Bone marrow (tissue), 2 donors: ENCODE results near the gene SCNN1G.

ENCODE experiments used
- DNase-seq, 2 donors: peaks; one replicate each; lab custom pipeline; 2025; lab: John Stamatoyannopoulos, UW

SCNN1G gene

GRCh38 chr16:23202166-23202565 lies 19.6 kb downstream of the SCNN1G start:
- DNase-seq = no peak

GRCh38 chr16:23206986-23207385 lies 24.4 kb downstream of the SCNN1G start:
- no peak for DNase-seq

- DNase-seq = no peak
Measured at GRCh38 chr16:23207485-23207884, 24.9 kb downstream of the SCNN1G start.

DNA sequence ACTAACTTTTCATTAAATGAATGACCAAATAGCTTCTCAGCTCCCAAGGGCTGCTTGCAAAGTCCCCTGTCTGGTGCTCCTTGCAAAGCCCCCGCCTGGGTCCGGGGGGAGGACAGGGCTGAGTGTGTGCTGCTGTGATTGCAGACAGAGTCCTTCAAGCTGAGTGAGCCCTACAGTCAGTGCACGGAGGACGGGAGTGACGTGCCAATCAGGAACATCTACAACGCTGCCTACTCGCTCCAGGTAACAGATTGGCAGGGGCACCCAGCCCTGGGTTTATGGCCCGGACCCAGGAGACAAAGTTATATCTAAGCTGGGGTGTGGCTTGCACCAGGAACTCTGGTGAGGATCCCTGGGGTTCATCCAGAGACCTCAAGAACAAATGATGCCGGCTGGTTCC lies 27.1 kb downstream of the SCNN1G start:
- no peak for DNase-seq

- no peak for DNase-seq
Measured at GRCh38 chr16:23213831-23214230, 31.3 kb downstream of the SCNN1G start.

DNA sequence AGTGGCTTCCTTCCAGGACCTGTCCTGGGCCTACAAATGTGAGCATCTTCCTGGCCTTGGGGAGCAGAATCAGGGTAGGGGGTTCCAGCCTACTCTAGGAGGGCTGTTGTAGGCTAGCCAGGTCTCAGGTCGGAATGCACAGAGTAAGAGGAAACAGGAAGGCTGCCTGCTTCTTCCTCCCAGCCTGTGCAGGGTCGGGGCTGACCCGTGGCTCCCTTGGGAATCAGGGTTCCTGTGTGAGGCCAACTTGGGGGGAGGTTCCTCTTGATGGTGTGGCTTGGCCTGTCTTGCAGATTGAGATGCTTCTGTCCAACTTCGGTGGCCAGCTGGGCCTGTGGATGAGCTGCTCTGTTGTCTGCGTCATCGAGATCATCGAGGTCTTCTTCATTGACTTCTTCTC lies 32.3 kb downstream of the SCNN1G start:
- DNase-seq = no peak

DNA sequence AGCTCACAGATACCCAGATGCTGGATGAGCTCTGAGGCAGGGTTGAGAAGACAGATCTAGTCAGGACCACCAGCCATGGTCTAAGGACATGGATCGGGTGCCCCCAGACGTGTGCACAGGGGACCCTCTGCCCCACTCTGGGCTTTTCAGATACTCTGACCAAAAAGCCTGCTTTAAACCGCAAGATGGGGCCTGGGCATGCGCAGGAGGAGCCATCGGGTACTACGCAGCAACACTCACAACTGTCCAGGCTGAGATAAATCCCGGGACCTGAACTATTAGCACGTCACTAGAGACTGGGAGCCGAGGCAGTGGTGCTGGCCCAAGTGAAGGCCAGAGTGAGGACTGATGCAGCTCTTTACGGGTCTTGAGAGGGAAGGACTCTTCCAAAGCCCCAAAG lies 32.9 kb downstream of the SCNN1G start:
- no peak for DNase-seq

GRCh38 chr16:23216658-23217246 lies 34.2 kb downstream of the SCNN1G start:
- no peak for DNase-seq

- DNase-seq = no peak
Measured at GRCh38 chr16:23217646-23218045, 35.1 kb downstream of the SCNN1G start.

DNA sequence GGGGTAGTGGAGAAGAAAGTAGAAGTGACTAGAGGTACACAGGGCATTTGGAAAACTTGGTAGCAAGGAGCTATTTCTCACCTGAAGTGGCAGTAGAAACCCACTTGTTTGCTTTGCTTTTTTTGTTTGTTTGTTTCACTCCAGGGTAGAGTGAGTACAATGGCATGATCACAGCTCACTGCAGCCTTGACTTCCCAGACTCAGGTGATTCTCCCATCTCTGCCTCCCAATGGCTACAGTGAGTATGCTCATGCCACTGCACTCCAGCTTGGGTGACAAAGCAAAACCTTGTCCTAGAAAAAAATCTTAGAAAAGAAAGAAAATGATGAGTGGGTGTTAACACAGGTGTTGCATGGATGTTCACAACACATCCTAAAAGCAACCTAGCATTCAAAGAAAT lies 40.4 kb downstream of the SCNN1G start:
- DNase-seq = no peak

DNA sequence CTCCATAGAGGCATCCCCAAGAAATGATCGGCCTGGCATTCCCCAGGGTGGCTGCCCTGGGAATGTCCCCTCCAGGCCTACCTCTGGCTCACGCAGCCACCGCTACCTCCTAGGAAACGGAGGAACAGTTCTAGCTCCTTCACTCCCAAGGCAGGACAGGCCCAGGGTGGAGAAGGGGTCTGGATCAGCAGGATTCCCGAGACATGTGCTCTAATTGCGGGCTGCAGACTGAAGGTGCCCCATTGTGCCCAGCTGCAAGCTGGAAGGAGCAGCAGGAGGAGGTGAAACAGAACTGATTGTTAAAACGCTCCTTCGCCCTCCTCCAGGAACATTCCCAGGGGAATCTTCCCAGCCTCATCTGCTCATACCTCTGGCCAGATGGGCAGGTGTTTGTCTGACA lies 40.8 kb downstream of the SCNN1G start:
- no peak for DNase-seq

DNA sequence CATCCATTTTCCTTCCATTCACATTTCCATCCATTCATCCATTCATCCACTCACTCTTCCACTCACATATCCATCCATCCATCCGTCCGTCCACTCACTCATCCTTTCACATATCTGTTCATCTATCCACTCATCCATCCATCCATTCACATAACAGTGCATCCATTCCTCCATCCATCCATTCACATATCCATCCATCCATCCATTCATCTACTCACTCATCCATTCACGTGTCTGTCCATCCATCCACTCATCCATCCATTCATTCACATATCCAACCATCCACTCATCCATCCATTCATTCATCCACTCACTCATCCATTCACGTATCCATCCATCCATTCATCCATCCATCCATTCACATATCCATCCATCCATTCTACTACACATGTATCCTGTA lies 42.6 kb downstream of the SCNN1G start:
- no peak for DNase-seq

GRCh38 chr16:23225634-23226033 lies 43.1 kb downstream of the SCNN1G start:
- no peak for DNase-seq

- DNase-seq = no peak
Measured at GRCh38 chr16:23227529-23227928, 45.0 kb downstream of the SCNN1G start.

DNA sequence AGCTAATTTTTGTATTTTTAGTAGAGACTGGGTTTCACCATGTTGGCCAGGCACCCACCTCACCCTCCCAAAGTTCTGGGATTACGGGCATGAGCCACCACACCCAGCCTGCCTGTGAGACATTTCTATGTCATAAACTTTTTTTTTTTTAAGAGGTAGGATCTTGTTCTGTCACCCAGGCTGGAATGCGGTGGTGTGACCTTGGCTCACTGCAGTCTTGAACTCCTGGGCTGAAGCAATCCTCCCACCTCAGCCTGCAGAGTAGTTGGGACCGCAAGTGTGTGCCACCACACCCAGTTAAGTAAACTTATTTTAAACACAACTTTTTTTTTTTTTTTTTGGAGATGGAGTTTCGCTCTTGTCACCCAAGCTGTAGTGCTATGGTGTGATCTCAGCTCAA lies 47.2 kb downstream of the SCNN1G start:
- no peak for DNase-seq

DNA sequence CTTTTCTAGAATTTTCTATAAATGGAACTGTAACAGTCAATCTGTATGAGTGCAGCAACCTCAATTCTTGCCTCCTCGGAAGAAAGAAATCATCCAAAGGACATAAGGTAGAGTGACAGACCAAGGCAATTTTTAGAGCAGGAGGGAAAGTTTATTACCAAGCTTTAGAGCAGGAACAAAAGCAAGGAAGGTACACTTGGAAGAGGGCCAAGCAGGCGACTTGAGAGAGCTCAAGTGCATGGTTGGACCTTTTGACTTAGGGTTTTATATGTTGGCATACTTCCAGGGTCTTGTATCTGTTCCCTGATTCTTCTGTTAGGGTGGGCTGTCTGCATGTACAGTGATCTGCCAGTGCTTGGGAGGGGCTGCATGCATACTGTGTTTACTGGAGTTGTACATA lies 50.3 kb downstream of the SCNN1G start:
- DNase-seq = no peak

GRCh38 chr16:23235176-23235575 lies 52.6 kb downstream of the SCNN1G start:
- no peak for DNase-seq

DNA sequence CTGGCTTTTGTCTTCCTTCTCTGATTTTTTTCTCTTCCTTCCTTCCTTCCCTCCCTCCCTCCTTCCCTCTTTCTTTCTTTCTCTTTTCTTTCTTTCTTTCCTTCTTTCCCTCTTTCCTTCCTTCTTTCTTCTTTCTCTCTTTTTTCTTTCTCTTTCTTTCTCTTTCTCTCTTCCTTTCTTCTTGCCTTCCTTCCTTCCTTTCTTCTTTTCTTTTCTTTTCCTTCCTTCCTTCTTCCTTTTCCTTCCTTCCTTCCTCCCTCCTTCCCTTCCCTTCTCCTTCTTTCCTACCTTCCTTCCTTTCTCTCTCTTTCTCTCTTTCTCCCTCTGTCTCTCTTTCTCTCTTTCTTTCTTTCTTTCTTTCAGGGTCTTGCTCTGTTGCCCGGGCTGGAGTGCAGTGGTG lies 54.4 kb downstream of the SCNN1G start:
- DNase-seq = no peak

- no peak for DNase-seq
Measured at GRCh38 chr16:23240994-23241393, 58.4 kb downstream of the SCNN1G start.

DNA sequence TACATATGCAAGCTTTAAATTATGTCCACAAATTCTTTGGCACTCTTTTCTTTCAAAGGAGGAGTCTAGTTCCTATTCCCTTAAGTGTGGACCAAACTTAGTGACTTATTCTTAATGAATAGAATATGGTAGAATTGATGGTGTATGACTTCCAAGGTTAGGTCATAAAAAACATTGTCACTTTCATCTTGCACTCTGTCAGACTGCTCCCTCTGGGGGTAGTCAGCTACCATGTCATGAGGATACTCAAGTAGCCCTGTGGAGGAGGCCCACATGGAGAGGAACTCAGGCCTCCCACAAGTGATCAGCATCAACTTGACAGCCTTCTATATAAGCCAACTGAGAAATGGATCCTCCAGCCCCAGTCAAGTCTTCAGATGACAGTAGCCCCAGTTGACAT lies 61.6 kb downstream of the SCNN1G start:
- DNase-seq = no peak

DNA sequence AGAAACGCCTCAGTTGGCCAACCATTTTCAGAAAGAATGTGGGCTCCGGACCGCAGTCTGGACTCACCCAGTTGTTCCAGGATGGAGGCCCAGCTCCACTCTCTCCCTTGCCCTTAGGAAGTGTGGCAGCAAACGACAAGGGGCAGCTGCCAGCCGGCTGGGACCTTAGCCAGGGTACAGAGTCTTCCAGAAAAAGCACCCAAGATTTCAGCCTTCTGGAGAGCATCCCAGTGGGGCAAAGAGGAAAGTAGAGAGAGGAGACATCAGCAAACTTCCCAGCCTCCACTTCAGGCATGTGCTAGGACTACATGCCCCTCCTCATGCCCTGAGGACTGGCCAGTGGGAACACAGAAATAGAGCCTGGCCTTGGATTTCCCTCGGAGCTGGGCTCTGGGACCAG lies 62.7 kb downstream of the SCNN1G start:
- no peak for DNase-seq

DNA sequence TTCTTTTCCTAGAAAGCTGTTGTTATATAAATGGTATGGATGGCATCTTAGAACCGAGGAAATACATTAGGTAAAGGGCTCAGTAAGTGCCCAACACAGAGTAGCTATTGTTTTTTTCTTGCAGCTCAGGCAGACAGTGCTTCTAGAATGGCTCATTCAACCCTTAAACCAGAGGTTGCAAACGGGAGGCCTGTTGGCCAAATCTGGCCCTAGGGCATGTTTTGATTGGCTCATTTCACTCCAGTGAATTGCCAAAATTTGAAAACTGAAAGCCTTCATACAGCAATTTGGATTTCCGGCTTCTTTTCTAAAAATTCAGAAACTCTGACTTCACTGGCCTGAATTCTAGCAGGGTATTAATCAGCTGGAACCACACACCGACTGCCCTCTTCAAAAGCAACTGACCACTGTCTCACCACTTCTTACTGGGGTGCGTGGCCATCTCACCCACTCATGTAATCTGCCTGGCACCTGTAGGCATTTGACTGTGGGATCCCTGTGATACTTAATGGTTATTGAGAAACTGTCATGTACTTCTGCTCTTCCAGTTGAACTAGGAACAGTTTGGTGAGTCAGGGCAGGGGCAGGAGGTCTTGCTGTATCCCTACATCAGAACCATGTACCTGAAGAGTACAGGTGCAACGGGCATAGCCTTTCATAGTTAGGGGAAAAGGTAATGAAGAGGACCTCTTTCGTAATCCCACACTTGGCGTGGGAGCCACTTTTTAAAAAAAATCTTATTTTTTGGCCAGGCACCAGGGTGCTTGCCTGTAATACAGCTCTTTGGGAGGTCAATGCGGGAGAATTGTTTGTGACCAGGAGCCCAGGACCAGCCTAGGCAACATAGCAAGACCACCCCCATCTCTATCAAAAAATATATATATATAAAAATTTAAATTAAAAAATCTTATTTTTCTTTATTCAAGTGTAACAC lies 66.0 kb downstream of the SCNN1G start:
- no peak for DNase-seq

DNA sequence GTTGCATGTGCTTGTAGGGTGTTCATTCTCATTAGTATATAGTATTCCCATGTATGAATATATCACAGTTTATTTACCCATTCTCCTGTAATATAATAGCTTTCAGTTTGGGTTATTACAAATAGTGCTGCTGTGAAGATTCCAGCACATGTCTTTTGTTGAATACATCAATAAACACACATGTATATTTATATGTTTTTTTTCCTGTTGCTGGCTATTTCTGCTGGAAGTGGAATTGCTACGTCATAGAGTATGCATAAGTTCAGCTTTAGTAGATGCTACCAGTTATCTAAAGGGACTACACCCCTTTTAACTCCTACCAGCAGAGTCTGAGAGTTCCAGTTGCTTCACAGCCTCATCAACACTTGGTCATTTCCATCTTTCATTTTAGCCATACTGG lies 67.3 kb downstream of the SCNN1G start:
- no peak for DNase-seq

- no peak for DNase-seq
Measured at GRCh38 chr16:23252310-23252709, 69.8 kb downstream of the SCNN1G start.
